Measurements from ENCODE around the gene SUSD5.

Gene SUSD5

DNA sequence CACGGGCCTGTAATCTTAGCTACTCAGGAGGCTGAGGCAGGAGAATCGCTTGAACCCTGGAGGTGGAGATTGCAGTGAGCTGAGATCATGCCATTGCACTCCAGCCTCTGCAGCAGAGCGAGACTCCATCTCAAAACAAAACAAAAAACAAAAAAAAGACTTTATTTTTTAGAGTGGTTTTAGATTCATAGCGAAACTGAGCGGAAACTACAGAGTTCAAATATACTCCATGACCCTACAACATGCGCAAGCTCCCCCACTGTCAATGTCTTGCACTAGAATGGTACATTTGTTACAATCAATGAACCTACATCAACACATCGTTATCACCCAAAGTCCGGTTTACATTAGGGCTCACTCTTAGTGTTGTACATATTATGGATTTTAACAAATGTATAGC is 107.0 kb downstream of the SUSD5 start:
- peak in 1 of 5 experiments; percentile 86 for DNase-seq

DNA sequence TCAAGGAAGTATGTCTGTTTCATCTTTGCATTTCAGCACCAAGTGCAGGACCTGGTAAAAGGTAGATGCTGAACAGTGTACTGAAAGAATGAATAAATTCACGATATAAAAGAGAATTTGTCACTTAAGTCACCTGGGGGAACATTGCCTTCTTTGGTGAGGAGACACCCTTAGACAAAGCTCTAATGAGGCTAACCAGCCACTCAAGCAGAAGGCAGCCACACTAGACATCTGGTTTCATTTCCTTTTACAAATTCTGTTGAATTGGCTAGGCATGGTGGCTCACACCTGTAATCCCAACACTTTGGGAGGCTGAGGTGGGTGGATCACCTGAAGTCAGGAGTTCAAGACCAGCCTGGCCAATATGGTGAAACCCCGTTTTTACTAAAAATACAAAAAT is 111.8 kb downstream of the SUSD5 start:
- DNase-seq: peak in 1 of 5 experiments; percentile 19

- no peak for DNase-seq
These were observed 113.2 kb downstream of the SUSD5 start for GRCh38 chr3:33105341-33105948.

DNA sequence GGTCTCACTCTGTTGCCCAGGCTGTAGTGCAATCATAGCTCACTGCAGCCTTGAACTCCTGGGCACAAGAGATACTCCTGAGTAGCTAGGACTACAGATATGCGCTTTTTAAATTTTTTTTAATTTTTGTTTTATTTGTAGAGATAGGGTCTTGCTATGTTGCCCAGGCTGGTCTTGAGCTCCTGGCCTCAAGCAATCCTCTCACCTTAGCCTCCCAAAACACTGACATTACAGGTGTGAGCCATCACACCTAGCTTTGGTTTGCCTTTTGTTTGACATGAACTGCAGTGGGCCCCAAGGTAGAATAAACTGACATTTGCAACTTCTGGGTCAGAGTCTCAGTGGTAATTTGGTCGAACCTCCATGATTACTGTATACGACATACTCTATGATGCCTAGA is 113.8 kb downstream of the SUSD5 start:
- DNase-seq: no peak

GRCh38 chr3:33103480-33103879 is 115.1 kb downstream of the SUSD5 start:
- DNase-seq: no peak

- DNase-seq: no peak
These were observed 115.6 kb downstream of the SUSD5 start for GRCh38 chr3:33103034-33103433.

GRCh38 chr3:33100229-33100628 is 118.4 kb downstream of the SUSD5 start:
- peak in 1 of 5 experiments; percentile 39 for DNase-seq

Data from T-helper 2 cell (primary cell).